GM12801 (cell line): ENCODE data around the gene RFTN1.

Experiments used
- CTCF ChIP-seq: IDR thresholded peaks from one replicate; pipeline ENCODE4 v1.5.1; 2011; ENCODE audit warnings: control low read depth; ENCODE audit not compliant: insufficient read length; ENCODE audit errors: extremely low read depth

Gene RFTN1

GRCh38 chr3:16398648-16399047 is 114.9 kb downstream of the RFTN1 start:
- TF ChIP-seq CTCF: no peak

GRCh38 chr3:16396202-16396601 is 117.3 kb downstream of the RFTN1 start:
- no peak for TF ChIP-seq CTCF

GRCh38 chr3:16395212-16395611 is 118.3 kb downstream of the RFTN1 start:
- TF ChIP-seq CTCF: no peak

GRCh38 chr3:16394639-16395038 is 118.9 kb downstream of the RFTN1 start:
- TF ChIP-seq CTCF: no peak

GRCh38 chr3:16392717-16393116 is 120.8 kb downstream of the RFTN1 start:
- TF ChIP-seq CTCF: no peak

GRCh38 chr3:16392065-16392464 is 121.4 kb downstream of the RFTN1 start:
- TF ChIP-seq CTCF: no peak

GRCh38 chr3:16390581-16390980 is 122.9 kb downstream of the RFTN1 start:
- no peak for TF ChIP-seq CTCF

- TF ChIP-seq CTCF: no peak
These were observed 124.6 kb downstream of the RFTN1 start for GRCh38 chr3:16388850-16389441.
